Stimulated activated CD8-positive, alpha-beta memory T cell treated with anti-CD3 and anti-CD28 coated beads, Interleukin-12 subunit alpha, Interleukin-12 subunit beta, amount 100 ng/mL, for 4 hours (primary cell): Measurements from ENCODE around the gene SNURF.
A peak's percentile ranks its signal among the peaks of the same experiment; 100 is the strongest.
"Not testable (repeated sequence)": the region's sequence is repeated elsewhere in the genome, so short reads cannot be mapped to it uniquely, and the experiment has no call there.

ENCODE experiments used
- DNase-seq: peaks from one replicate; pipeline ENCODE4 v3.0.0-alpha.2; 2020; ENCODE audit warnings: low read depth

The SNURF gene, protein sequence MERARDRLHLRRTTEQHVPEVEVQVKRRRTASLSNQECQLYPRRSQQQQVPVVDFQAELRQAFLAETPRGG

DNA sequence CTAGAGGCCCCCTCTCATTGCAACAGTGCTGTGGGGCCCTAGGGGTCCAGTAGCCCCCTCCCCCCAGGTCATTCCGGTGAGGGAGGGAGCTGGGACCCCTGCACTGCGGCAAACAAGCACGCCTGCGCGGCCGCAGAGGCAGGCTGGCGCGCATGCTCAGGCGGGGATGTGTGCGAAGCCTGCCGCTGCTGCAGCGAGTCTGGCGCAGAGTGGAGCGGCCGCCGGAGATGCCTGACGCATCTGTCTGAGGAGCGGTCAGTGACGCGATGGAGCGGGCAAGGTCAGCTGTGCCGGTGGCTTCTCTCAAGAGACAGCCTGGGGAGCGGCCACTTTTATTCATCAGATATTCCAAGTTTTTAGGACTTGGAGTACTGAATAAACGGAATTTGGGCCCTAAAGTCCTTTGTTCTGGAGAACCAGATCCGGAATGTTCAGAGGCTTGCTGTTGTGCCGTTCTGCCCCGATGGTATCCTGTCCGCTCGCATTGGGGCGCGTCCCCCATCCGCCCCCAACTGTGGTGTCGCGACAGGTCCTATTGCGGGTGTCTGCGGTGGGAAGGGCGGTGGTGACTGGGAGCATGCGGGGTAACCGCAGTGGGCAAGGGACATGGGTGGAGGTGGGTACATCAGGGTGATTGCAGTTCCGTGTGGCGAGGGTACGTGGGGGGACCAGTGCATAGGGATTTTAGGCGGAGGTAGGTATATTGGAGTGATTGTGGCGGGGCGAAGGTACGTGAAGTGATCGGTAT is at the start of gene SNURF, which contains the start of gene SNRPN:
SNURF (plus strand) TSS at position 205 of the 748 bp plus-strand sequence; CDS start at position 267, 62 bp downstream.
SNRPN (plus strand) TSS at position 205 of the 748 bp plus-strand sequence. CDS start 19,467 bp downstream, outside the sequence.
- DNase-seq, result peak; percentile 36

DNA sequence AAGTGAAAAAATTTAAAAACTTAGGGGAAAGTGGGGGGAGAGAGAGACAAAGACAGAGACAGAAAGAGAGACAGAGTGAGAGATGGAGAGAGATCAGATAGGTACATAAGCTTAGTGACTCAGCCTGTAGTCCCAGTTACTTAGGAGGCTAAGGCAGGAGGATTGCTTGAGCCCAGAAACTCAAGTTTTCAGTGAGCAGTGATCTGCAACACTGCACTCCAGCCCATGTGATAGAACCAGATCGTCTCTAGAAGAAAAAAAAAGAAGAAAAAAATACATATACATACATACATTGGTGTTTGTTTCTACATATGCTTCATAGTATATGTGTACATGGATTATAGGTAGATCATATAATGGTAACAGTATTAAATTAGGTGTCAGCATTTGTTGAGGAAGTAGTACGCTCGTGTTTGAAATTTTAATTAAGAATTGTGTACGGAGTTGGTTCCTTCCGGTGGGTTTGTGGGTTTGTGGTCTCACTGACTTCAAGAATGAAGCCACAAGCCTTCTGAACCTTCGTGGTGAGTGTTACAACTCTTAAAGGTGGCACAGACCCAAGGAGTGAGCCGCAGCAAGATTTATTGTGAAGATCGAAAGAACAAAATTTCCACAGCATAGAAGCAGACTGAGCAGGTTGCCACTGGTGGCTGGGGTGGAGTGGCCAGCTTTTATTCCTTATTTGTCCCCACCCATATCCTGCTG is 38.3 kb upstream of the SNURF start:
- no peak for DNase-seq

DNA sequence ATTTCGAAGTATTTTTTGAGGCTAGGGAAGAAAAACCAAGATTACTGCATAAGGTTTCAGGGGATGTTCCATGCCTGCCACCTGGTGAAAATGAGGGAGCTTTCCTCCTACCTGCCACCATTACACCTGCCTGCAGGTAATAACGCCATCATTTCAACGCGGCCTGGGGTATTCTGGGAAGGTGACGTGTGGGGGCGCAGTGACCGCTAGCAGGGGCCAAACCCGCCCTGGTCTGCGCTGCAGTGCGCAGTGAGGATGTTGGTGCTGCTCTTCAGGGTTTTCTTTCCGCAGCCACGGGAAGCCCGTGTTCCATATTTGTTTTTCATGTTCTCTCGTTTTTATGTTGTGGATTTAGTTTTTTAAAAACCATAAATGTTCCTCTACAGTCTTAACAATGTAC is 37.4 kb upstream of the SNURF start:
- DNase-seq, result no peak

DNA sequence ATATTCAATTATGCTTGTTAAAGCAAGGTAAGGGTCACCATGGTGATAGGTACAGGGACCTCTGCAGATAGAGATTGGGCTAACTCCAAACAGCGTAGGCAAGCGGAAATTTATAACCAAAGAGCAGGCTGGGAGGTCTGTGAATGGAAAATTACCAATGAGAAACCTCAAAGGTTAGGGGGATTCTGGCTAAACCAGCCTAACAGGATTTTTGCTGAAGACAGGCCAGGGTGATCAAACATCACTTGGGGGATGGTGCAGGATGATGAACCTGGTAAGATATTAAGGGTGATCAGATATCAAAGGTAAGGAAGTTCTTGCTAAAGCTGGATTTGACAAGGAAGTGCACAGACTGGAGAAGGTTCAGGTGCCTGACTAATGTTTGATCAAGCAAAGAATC is 35.3 kb upstream of the SNURF start:
- no peak for DNase-seq

DNA sequence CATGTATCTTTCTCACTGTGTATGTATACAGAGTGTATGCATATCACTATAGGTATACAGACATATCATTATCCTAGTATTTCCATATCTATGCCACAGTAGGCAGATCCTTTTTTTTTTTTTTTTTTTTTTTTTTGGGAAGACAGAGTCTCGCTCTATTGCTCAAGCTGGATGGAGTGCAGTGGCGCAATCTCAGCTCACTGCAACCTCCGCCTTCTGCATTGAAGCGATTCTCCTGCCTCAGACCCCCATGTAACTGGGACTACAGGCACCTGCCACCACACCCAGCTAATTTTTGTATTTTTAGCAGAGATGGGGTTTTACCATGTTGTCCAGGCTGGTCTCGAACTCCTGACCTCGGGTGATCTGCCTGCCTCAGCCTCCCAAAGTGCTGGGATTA is 32.0 kb upstream of the SNURF start:
- DNase-seq, result not testable (repeated sequence)

DNA sequence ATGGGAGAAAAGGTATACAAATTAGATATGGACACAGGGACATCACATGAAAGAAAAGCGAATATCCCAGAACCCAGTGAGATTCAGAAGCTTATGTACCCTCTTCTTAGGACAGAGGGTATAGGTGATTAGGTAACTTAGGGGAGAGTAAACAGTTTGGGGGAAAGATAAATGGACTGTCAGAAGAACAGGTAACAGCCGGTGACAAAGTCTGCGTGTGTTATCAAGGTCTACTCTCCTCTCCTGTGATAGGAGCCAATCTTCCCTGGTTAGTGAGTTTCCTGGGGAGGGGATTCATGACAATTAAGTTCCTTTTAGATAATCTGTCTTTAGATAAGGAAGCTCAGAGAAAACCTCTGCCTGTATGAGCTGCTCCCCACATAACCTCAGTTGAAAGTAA is 30.6 kb upstream of the SNURF start:
- DNase-seq, result no peak

DNA sequence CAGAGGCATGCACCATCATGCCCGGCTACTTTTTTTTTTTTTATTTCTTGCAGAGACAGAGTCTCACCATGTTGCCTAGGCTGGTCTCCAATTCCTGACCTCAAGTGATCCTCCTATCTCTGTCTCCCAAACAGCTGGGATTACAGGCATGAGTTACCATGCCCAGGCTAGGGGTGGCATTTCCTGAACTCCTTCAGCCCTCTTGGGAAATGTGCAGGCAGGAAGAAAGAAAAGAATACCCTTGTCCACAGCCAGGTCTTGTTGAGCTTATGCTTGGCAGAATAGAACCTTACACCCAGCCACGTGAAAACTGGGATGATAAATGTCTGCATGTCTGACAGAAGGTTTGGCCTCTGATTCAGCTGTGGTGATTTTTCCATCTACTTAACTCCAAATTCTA is 30.2 kb upstream of the SNURF start:
- DNase-seq, result no peak

DNA sequence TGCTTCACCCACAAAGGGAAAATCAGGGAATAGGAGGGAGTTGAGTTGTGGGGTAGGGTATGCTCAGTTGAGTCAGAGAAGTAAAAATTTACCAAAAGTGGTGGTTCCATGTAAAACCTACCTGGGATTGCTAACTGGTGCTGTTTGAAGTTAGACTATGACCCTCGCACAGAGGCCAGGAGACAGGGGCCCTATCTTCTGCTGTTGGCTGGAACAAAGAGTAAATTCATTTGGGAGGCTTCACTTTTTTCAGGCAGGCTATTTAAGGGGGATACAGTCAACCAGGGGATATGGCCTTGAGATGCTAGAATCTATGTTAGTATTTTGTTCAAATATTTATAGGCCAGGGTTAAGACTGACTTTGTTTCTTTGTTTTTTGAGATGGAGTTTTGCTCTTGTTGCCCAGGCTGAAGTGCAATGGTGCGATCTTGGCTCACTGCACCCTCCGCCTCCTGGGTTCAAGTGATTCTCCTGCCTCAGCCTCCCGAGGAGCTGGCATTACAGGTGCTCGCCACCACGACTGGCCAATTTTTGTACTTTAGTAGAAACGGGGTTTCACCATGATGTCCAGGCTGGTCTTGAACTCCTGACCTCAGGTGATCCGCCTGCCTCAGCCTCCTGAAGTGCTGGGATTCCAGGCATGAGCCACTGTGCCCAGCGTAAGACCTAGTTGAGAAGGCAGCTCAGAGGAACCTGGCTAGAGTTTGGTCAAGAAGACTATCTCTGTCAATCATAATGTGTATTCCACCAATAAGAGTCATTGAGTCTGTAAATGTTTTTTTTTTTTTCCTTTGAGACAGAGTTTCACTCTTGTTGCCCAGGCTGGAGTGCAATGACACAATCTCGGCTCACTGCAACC is 22.7 kb upstream of the SNURF start:
- DNase-seq, result not testable (repeated sequence)

DNA sequence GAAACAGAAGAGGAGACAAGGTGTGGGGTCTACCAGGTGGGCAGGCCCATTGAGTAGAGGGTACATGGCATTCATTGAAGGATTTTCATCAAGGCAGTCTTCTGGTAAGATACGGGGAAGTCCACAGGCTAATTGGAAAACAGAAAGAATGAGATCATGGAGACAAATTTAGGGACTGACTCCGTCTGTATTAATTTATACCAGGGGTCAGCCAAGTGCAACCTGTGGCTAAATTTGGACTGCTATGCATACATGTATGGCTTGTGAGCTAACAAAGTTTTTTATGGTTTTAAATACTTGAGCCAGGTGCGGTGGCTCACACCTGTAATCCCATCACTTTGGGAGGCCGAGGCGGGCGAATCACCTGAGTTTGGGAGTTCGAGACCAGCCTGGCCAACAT is 21.1 kb upstream of the SNURF start:
- no peak for DNase-seq

DNA sequence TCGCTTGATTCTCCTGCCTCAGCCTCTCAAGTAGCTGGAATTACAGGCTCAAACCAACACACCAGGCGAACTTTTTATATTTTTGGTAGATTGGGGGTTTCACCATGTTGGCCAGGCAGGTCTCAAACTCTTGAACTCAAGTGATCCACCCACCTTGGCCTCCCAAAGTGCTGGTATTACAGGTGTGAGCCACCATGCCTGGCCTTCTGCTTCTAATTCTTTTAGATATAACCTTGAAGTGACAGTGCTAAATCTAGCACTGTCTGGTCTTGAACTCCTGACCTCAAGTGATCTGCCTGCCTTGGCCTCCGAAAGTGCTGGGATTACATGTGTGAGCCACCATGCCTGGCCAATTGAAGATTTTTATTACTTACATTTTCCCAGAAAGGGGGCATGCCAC is 16.6 kb upstream of the SNURF start:
- DNase-seq, result not testable (repeated sequence)

DNA sequence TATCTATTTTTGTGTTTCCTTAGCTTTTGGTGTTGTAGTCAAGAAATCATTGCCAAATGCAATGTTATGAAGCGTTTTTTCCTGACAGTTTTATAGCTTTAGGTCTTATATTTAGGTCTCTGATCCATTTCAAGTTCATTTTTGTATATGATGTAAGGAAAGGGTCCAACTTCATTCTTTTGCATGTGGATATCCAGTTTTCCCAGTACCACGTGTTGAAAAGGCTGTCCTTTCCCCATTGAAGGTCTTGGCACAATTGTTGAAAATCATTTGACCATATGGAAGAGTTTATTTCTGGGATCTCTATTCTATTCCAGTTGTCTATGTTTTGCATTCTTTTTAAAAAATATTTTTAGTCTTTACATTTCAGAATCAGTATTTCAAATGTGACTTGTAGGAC is 14.6 kb upstream of the SNURF start:
- DNase-seq, result no peak

DNA sequence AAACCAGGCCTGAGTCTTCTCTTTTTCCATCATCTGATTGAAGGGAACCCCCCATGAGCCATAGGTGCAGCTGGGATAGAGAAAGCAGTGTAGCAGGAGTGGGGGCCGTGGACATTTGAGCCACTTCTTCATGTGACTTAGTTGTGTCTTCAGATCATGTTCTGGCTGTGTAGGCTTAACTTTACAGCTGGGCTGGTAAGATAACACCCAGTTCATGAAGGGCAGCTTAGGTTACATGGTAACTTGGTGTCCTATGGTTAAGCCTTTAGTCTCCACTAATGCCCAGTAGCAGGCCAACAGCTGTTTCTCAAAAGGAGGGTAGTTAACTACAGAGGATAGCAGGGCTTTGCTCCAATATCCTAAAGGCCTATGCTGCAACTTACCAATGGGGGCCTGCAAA is 11.4 kb upstream of the SNURF start:
- DNase-seq, result no peak

DNA sequence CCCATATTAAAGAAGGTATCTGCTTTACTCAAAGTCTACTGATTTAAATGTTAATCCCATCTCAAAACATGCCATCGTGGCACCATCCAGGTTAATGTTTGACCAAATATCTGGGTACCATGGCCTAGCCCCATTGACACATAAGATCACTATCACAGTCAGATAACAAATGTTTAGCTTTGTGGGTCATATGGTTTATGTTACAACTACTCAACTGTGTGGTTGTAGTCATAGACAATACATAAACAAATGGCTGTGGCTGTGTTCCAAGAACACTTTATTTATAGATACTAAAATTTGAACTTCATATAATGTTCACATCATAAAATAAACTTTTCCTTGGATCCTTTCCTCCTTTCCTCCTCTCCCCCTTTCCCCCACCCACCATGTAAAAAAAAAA is 9.8 kb upstream of the SNURF start:
- DNase-seq, result no peak

DNA sequence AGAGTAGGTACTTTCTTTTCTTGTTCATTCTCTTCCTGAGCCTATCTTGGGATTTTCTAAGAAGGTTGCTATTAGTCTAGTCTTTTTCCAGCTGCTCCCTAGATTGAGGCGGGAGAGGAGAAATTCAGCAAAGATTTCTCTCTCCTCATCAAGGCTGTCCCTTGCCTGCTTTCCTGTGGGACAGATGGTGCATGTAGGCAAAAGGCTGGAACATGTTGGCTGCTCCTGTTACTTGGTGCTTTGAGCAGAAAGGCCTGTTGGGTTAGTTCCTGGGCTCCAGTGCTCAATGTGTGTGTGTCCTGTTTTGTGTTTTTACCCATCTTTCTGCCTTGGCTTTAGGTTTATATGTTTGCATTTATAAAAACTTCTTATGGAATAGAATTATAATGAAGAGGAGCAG is 9.1 kb upstream of the SNURF start:
- no peak for DNase-seq

DNA sequence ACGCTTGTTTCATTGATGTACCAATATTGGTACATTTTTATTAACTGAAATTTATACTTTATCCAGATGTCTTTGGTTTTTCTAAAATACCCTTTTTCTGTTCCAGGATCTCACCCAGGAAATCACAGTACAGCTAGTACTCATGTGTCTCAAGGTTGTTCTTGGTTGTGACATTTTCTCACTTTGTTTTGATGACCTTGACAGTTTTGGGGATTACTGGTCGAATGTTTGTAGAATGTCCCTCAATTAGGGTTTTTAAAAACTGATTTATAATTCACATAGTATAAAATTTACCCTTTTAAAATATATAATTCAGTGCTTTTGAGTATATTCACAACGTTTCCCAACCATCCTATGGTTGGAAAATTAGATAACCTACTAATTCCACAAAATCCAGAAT is 6.3 kb upstream of the SNURF start:
- DNase-seq, result no peak

DNA sequence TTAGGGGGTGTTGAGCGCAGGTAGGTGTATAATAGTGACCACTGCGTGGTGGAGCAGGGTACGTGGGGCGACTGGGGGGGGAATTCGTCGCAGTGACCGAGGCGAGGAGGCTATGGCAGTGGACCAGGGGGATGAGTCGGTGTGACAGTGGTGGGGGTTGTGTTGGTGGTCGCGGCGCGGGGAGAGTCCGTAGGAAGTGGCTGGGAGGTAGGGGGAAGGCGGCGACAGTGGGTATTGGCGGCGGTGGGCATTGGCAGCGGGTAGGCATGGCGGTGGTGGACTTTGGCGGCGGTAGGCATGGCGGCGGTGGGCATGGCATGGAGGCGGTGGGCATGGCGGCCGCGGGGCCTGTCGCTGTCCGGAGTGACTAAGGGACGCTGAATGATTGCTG is 739 bp downstream of the SNURF start:
- DNase-seq, result peak; percentile 3

DNA sequence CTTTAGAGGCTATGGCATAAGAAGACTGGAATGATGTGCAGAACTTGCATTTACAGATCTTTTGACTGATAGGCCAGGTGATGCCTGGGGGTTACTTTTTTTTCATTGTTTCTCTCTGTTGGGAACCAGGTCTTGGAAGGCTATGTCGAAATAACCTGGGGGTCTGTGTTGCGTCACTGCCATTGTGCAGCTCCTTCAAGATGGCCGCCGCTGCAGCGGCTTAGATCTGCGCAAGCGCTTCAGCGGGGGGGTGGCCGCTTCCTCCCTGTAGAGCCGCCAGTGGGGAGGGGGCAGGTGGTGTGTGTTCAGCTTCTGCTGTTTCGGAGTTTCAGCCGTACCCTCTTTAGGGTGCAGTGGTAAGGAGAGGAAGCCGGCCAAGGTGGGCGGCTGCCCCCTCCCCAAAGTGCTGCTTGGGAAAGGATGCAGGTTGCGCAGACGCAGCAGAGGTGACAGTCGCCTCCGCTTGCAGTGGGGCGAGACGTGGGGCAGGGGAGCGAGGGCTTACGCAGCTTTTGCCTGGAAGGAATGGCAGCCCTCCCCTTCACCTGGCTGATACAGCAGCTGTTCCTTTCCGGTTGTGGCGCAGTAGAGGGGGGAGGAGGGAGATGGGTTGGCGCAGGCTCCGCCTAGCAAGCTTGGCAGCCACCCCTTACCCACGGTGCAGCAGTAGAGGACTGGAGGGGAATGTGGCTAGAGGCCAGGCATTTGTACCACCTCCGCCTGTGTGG is 1.5 kb downstream of the SNURF start:
- DNase-seq, result peak; percentile 27

DNA sequence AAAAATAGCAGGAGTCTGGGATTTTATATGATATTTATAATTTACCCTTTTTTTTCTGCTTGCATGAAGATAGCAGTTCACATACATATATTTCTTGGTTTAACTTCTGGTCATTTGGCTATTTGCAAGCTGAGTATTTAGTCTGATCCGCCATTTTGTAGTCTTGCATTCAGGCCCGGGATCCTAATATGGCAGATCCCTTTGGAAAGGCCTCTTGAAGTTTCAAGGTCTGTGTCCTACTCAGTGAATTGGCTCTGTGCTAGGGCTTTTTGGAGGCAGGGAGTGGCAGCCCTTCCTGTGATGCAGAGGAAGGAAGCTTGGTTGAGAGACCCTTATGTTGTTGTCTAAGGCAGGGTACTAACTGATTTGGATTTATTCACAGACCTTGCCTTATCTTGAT is 2.9 kb downstream of the SNURF start:
- no peak for DNase-seq

DNA sequence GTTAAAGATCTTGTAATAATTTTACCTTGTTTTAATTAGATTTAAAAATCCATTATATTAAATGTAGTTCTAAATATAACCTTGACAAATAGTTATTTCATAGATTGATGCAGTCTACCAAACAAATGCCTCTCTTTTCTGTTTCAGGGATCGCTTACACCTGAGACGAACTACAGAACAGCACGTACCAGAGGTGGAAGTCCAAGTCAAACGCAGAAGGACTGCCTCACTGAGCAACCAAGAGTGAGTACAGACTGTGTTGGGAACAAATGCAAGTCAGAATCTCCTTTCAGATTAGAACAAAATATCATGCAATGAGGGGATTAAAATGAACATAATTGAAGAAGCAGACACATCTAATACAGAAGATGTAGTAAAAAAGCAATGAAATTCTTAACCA is 7.2 kb downstream of the SNURF start:
- DNase-seq, result no peak

DNA sequence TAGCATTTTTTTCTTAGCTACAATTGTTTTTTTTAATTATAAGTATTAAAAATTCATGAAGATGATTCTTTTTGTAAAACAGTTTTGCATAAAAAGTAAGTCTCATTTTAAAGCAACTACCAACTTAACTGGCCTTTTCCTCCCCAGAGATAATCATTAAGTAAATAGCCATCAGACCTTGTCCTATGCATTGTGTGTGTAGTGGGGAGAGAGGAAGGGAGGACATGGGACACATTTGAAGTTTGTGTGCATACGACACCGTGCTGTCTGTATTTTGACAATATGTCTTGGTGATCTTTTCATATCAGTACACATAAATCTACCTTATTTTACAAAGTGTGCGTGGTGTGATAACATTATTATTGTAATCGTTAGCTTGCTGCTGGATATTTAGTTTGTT is 8.1 kb downstream of the SNURF start:
- DNase-seq, result no peak

DNA sequence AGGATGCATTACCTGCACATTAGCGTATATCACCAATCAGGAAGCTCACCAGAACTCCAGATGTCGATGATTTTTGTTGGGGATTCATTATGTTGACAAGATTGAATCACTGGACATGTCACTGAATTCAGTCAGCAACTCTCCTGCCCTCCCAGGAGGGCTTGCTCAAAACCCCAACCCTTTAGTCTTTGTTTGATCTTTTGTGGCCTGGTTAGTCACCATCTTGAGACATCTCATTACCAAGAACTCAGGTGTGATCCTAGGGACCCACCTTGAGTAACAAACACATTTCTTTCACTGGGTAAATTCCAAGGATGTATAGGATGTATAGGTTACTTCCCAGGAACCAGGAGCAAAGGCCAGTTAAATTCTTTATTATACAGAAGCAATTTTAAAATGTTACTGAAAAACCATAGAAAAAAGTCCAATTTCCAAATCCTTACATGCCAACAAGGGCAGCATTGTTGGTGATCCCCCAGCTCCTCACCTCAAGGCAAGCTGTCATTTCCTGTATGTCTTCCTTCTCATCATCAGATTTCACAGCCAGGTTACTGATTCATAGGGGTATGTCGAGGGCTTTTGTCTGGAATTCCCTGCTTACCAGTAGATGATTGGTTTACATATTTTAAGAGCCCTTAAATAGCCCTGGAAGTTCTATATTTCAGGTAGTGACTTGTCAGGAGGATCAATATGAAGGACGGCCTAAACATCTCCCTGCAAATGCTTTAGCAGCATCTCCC is 11.7 kb downstream of the SNURF start:
- no peak for DNase-seq
